ENCODE results near the gene CITED4. TPM values are rescaled to one million over a fixed set of nuclear protein-coding genes. Genes with fewer than 3 reads are reported as not detected.

Gene CITED4
- total RNA-seq, 1 experiment from 2014 or later = 9.5 TPM

DNA sequence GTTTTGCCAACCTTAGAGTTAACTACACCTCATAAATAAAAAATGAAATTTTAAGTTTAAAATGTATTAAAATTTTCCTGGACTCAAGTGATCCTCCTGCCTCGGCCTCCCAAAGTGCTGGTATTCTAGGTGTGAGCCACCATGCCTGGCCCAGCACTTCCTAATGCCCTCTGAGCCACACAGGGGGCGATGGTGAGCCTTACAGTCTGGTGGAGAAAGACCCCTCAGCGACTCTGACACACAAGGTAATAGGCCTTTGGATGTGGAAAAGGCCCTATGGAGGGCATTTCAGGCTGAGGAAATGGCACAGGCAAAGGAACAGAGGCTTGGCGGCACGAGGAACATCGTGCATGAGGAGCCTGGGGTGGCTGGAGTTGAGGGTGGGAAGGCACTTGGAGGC is 6.7 kb downstream of the CITED4 start:
- Histone ChIP-seq H3K23ac (ENCODE audit: insufficient read length, low read depth, low read length) (no peak overlapping the region), H3K4me1 (ENCODE audit: insufficient read depth, low read length) (no peaks in the 10 kb centered on the region), H4K20me1 (ENCODE audit: control insufficient read depth, insufficient read depth, insufficient read length) (no peaks in the 10 kb centered on the region), H3K14ac (ENCODE audit: insufficient read depth, low read length) (no peak overlapping the region), H4K8ac (replicated peaks; ENCODE audit: insufficient read length, low read depth, low read length) (no peak overlapping the region), H3K56ac (ENCODE audit: insufficient read length, low read depth, low read length) (no peak overlapping the region), H3K9me3 (ENCODE audit: control insufficient read depth, low read depth, low read length) (no peaks in the 10 kb centered on the region), H2BK15ac (ENCODE audit: low read depth, low read length) (no peak overlapping the region), H3K79me2 (ENCODE audit: insufficient read depth, low read length) (no peaks in the 10 kb centered on the region), H4K91ac (ENCODE audit: insufficient read length, low read depth, low read length) (no peak overlapping the region), H3T11ph (ENCODE audit: low read length) (no peak overlapping the region), H4K5ac (ENCODE audit: insufficient read length, low read depth, low read length) (no peak overlapping the region), H3K18ac (ENCODE audit: insufficient read length, low read depth, low read length) (no peak overlapping the region), H3K9ac (ENCODE audit: extremely low read depth, insufficient read length, low read length) (no peak overlapping the region), H3K4ac (ENCODE audit: low read depth, low read length) (no peak overlapping the region), H3K79me1 (ENCODE audit: insufficient read depth, low read depth, low read length, poor library complexity, severe bottlenecking) (no peaks in the 10 kb centered on the region), H2BK12ac (ENCODE audit: insufficient read length, low read depth, low read length) (no peak overlapping the region), H2AK5ac (ENCODE audit: insufficient read length, low read length) (no peak overlapping the region), H2BK20ac (ENCODE audit: low read depth, low read length, poor library complexity, severe bottlenecking) (no peak overlapping the region), H3K27ac (ENCODE audit: insufficient read length, low read depth, low read length) (no peak overlapping the region), H3K23me2 (ENCODE audit: insufficient read length, low read depth, low read length, poor library complexity, severe bottlenecking) (no peaks in the 10 kb centered on the region), H2AFZ (ENCODE audit: low read length) (no peak overlapping the region), H3K4me2 (ENCODE audit: insufficient read depth, insufficient read length, low read length) (no peak overlapping the region), H2BK120ac (ENCODE audit: low read depth, low read length, poor library complexity, severe bottlenecking) (no peak overlapping the region), H2BK5ac (ENCODE audit: insufficient read length, low read length) (no peak overlapping the region), H3K27me3 (ENCODE audit: insufficient read depth, low read length) (no peaks in the 10 kb centered on the region; the same call in 1 of the 2 replicates)
- H3K27ac Mint-ChIP-seq = no peak overlapping the region; a peak in 1 of 7 replicates
- DNase-seq = peak; percentile 66
- H3K27me3 Mint-ChIP-seq (ENCODE audit: low read depth) = peaks cover 25% of the 10 kb centered on the region
- WGBS (ENCODE audit: extremely low coverage, insufficient read length, low lambda C conversion rate) = no CpG with 5 or more reads among the region's 6 CpGs
- H3K4me3 Mint-ChIP-seq = no peak overlapping the region
- TF ChIP-seq, protein P1, sequence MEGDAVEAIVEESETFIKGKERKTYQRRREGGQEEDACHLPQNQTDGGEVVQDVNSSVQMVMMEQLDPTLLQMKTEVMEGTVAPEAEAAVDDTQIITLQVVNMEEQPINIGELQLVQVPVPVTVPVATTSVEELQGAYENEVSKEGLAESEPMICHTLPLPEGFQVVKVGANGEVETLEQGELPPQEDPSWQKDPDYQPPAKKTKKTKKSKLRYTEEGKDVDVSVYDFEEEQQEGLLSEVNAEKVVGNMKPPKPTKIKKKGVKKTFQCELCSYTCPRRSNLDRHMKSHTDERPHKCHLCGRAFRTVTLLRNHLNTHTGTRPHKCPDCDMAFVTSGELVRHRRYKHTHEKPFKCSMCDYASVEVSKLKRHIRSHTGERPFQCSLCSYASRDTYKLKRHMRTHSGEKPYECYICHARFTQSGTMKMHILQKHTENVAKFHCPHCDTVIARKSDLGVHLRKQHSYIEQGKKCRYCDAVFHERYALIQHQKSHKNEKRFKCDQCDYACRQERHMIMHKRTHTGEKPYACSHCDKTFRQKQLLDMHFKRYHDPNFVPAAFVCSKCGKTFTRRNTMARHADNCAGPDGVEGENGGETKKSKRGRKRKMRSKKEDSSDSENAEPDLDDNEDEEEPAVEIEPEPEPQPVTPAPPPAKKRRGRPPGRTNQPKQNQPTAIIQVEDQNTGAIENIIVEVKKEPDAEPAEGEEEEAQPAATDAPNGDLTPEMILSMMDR (conservative IDR thresholded peaks at IDR 0.05) = peak; percentile 62
- H3K4me1 Mint-ChIP-seq = peaks cover 4 to 18% of the 10 kb centered on the region in 2 experiments; a peak in 3 of 4 replicates
- H3K9me3 Mint-ChIP-seq = no peaks in the 10 kb centered on the region
- H3K36me3 Mint-ChIP-seq (ENCODE audit: insufficient read depth in 1 of 3, low read depth in 3 of 3) = no peaks in the 10 kb centered on the region; a peak in 1 of 7 replicates

All from H9 (cell line).